HCT116 (cell line): ENCODE measurements around the gene NAPEPLD. TPM values are rescaled to one million over a fixed set of nuclear protein-coding genes. Genes with fewer than 3 reads are reported as not detected.
"Not testable (repeated sequence)": the region's sequence is repeated elsewhere in the genome, so short reads cannot be mapped to it uniquely, and the experiment has no call there.

Source experiments
- ATAC-seq: fragments of 200-7000 bp; cut with Tn5 transposase; 2 replicates; pipeline ENCODE4 v1.9.1; 2020; ENCODE audit warnings: mild to moderate bottlenecking, moderate library complexity
- BruUV-seq: library from RNA; stranded (reverse); fragments of 400-500 nt; replicated peaks from 2 replicates; lab custom pipeline; 2021; lab: Mats Ljungman, UMichigan
- CTCF ChIA-PET: fragments of 300-600 bp; sonication (Branson Sonifier 250); formaldehyde crosslinking; loops from one replicate; lab custom pipeline; 2021; ENCODE audit warnings: antibody characterized with exemption; lab: Charles Lee
- POLR2A ChIA-PET: fragments of 300-600, 350-600 bp; sonication (Branson Sonifier 250); formaldehyde crosslinking; loops from one replicate; lab custom pipeline; 2021; ENCODE audit warnings: antibody characterized with exemption; lab: Charles Lee
- RAD21 ChIA-PET, 2 experiments: fragments of 300-600 bp; sonication (Branson Sonifier 250); formaldehyde crosslinking; loops; one replicate each; lab custom pipeline; 2023; ENCODE audit warnings: low total read pairs in 2 of 2; ENCODE audit not compliant: uncharacterized antibody in 2 of 2, unreplicated experiment in 2 of 2, low non-redundant PET in 1 of 2; lab: Charles Lee
- DNase-seq: peaks from one replicate; pipeline ENCODE4 v3.0.0-alpha.2; 2010; ENCODE audit warnings: low read depth, low spot score
- H2AFZ ChIP-seq: fragments of 200-600 bp; shearing (Covaris generic), sonication (generic); 2 replicates; pipeline ENCODE4 v1.6.1; 2017; ENCODE audit warnings: low read depth, mixed run types, mixed read lengths, antibody characterized with exemption, low read length; ENCODE audit not compliant: poor library complexity, severe bottlenecking
- H3K27ac ChIP-seq: 2 replicates; pipeline ENCODE4 v1.5.1; 2012; ENCODE audit warnings: low read depth, low read length
- H3K27me3 ChIP-seq: fragments of 200-600 bp; sonication (generic); 2 replicates; pipeline ENCODE4 v1.6.1; 2016; ENCODE audit warnings: mixed run types, low read length, mixed read lengths; ENCODE audit not compliant: insufficient read depth
- H3K36me3 ChIP-seq, 2 experiments: fragments of 200-500 bp in 1 of 2; fragments of 200-600 bp in 1 of 2; sonication (Bioruptor generic) in 1 of 2; sonication (generic) in 1 of 2; 2 replicates each; pipeline versions ENCODE4 v1.5.1 to v1.6.1; 2014 to 2016; ENCODE audit warnings: low read length in 2 of 2, inconsistent platforms in 1 of 2, mixed read lengths in 1 of 2, mixed run types in 1 of 2; ENCODE audit not compliant: insufficient read depth in 2 of 2, control insufficient read depth in 1 of 2
- H3K4me1 ChIP-seq, 2 experiments: fragments of 200-600 bp in 1 of 2; sonication (generic) in 1 of 2; 2 replicates each; pipeline versions ENCODE4 v1.5.1 to v1.6.1; 2012 to 2017; ENCODE audit warnings: low read length in 2 of 2, inconsistent platforms in 1 of 2, mild to moderate bottlenecking in 1 of 2, mixed read lengths in 1 of 2, mixed run types in 1 of 2, moderate library complexity in 1 of 2; ENCODE audit not compliant: insufficient read depth in 2 of 2, control insufficient read depth in 1 of 2
- H3K4me2 ChIP-seq: fragments of 200-600 bp; sonication (generic); 2 replicates; pipeline ENCODE4 v1.6.1; 2017; ENCODE audit warnings: mixed run types, low read length, mixed read lengths
- H3K4me3 ChIP-seq, 2 experiments: fragments of 200-600 bp in 1 of 2; sonication (generic) in 1 of 2; replicated peaks in 1 of 2; 2 replicates each; pipeline ENCODE4 v1.5.1; 2011 to 2016; ENCODE audit warnings: low read length in 2 of 2, control low read depth in 1 of 2, low read depth in 1 of 2, mild to moderate bottlenecking in 1 of 2, mixed read lengths in 1 of 2, mixed run types in 1 of 2
- H3K79me2 ChIP-seq: fragments of 200-600 bp; sonication (generic); 2 replicates; pipeline ENCODE4 v1.6.1; 2017; ENCODE audit warnings: mild to moderate bottlenecking, mixed run types, low read length, moderate library complexity, mixed read lengths; ENCODE audit not compliant: insufficient read depth
- H3K9ac ChIP-seq: fragments of 200-600 bp; sonication (generic); 2 replicates; pipeline ENCODE4 v1.6.1; 2016; ENCODE audit warnings: low read length, mixed read lengths
- H3K9me2 ChIP-seq: fragments of 200-600 bp; sonication (generic), shearing (Covaris generic); 2 replicates; pipeline ENCODE4 v1.6.1; 2017; ENCODE audit warnings: mixed run types, mild to moderate bottlenecking, moderate library complexity; ENCODE audit not compliant: insufficient read depth
- H3K9me3 ChIP-seq, 2 experiments: fragments of 200-500 bp in 1 of 2; fragments of 200-600 bp in 1 of 2; sonication (Bioruptor generic) in 1 of 2; sonication (generic) in 1 of 2; 2 replicates each; pipeline ENCODE4 v1.6.1; 2014 to 2017; ENCODE audit warnings: low read length in 2 of 2, mixed read lengths in 2 of 2, inconsistent platforms in 1 of 2, low read depth in 1 of 2, mild to moderate bottlenecking in 1 of 2, mixed run types in 1 of 2, moderate library complexity in 1 of 2; ENCODE audit not compliant: control insufficient read depth in 1 of 2, insufficient read depth in 1 of 2
- H4K20me1 ChIP-seq: fragments of 200-600 bp; sonication (generic), shearing (Covaris generic); 2 replicates; pipeline ENCODE4 v1.6.1; 2017; ENCODE audit warnings: mixed run types, mild to moderate bottlenecking, moderate library complexity; ENCODE audit not compliant: insufficient read depth
- intact Hi-C: fragments of 100-400 bp; cut with micrococcal nuclease; formaldehyde crosslinking; loops from 2 replicates; pipeline ENCODE4 v1.10.0; 2022
- total RNA-seq: library from RNA; stranded (reverse); gene quantifications from one replicate; pipeline ENCODE4 v1.2.1, GENCODE V29; 2021; ENCODE audit not compliant: unreplicated experiment

The NAPEPLD gene
- total RNA-seq, 1 experiment from 2014 or later = 9.7 TPM

DNA sequence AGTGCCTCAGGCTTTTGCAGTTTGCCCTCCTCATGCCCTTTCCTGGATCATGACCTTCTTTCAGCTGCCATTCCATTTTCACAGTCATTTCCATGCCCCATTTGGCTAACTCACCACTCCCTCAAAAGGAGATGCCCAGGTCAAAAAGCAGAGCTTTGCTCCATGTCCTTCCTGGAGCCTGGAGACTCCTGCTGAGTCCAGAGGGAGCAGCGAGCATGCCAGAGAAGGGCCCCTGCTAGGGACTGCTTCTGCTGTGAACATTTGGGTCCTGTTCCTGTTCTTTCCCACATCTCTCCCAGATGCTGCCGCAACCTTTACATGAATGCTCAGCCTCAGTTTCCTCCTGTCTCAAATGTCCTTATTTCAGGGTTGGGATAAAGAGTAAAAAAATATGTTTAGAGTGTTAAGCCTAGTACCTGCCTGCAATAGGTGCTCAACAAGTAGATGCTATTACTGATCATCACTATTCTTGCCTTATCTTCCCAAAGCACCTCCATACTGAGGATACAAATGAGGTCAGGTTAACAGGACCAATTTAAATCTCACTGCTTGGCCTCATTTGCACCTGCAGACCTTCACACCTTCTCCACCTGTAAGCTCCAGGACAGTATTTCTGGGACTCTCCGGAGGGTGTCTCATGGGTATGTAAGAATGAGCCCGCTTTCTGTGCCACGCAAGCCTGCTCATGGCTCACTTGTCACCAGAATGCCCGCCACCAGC lies 23.0 kb upstream of the NAPEPLD start:
- RAD21 ChIA-PET, H3K36me3 ChIP-seq, H3K4me2 ChIP-seq, H3K4me3 ChIP-seq, intact Hi-C loops, H3K9me2 ChIP-seq, H2AFZ ChIP-seq, BruUV-seq, CTCF ChIA-PET, H4K20me1 ChIP-seq, H3K27ac ChIP-seq, H3K4me1 ChIP-seq, H3K79me2 ChIP-seq, POLR2A ChIA-PET, H3K27me3 ChIP-seq, ATAC-seq, H3K9me3 ChIP-seq, DNase-seq, H3K9ac ChIP-seq: not testable (repeated sequence)

DNA sequence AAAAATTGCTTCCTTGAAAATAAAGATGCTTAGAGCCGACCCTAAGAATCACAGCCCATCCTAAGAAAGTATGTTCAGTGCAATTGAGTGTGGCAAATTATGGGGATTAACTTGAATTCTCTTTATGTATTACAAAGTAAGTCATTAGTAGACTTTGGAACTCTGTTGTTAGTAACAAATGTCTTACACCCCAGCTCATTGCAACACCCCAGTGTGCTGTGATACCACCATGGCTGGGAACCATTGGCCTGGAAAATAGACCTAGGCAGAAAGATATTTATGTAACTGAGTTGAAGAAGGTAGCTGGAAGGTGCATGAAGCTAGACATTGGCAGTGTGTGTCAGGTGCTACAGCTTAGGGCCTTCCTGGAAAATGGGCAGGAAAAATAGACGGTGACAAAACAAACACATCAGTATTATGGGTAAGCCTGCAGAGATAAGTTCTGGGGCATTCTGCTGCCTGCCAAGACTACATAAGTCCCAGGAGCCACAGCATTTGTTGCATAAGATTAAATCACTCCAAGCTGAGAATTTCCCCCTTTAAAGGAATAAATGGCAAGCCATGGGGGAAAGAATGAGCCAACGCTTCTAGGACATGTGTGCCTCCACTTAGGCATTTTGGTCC lies 18.1 kb upstream of the NAPEPLD start:
- H3K4me2 ChIP-seq, BruUV-seq, intact Hi-C loops: not testable (repeated sequence)

GRCh38 chr7:103163087-103163825 lies 14.4 kb upstream of the NAPEPLD start:
- H3K4me2 ChIP-seq, H2AFZ ChIP-seq, H3K4me3 ChIP-seq, intact Hi-C loops, H3K9me3 ChIP-seq, ATAC-seq, H3K9me2 ChIP-seq, CTCF ChIA-PET, H3K4me1 ChIP-seq, RAD21 ChIA-PET, H3K36me3 ChIP-seq, DNase-seq, H3K79me2 ChIP-seq, H3K27ac ChIP-seq, H3K27me3 ChIP-seq, H3K9ac ChIP-seq, H4K20me1 ChIP-seq, POLR2A ChIA-PET, BruUV-seq: not testable (repeated sequence)

More for the DNA sequence above, 18.1 kb upstream of the NAPEPLD start:
- H3K4me3 ChIP-seq, H3K27me3 ChIP-seq, H3K36me3 ChIP-seq, POLR2A ChIA-PET, H3K4me1 ChIP-seq, H3K9me3 ChIP-seq, CTCF ChIA-PET, H3K79me2 ChIP-seq, H3K9me2 ChIP-seq, DNase-seq, H3K27ac ChIP-seq, H2AFZ ChIP-seq, ATAC-seq, H4K20me1 ChIP-seq, H3K9ac ChIP-seq, RAD21 ChIA-PET: not testable (repeated sequence)

DNA sequence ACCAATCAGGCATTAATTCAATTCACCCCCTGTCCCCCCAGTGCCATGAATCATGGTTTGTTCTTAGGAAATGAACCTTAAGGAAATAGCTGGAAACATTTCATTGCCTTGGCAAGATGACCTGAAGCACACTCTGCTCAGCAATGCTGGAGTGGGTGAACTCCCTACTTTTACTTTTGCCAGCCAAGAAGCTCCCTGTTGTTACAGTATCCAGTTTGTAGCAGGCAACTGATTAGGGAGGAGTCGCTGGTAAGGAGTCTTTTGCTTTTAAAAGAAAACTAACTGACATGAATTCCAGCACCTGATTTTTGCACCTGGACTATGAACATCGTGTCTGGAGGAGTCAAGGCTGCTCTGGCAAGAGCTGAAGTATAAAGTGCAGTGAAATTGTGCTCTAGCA lies 13.7 kb upstream of the NAPEPLD start:
- DNase-seq, H3K36me3 ChIP-seq, POLR2A ChIA-PET, H4K20me1 ChIP-seq, H3K27me3 ChIP-seq, H3K9me3 ChIP-seq, RAD21 ChIA-PET, CTCF ChIA-PET, H3K9me2 ChIP-seq, intact Hi-C loops, H3K4me1 ChIP-seq, BruUV-seq, H2AFZ ChIP-seq, ATAC-seq, H3K4me3 ChIP-seq, H3K4me2 ChIP-seq, H3K79me2 ChIP-seq, H3K27ac ChIP-seq, H3K9ac ChIP-seq: not testable (repeated sequence)
